Measurements from ENCODE around the gene PRR36.

- TF ChIP-seq CTCF (IDR thresholded peaks at IDR 0.05), result no peak
- TF ChIP-seq POLR2A (IDR thresholded peaks at IDR 0.05), result no peak
- no peak for TF ChIP-seq EP300 (IDR thresholded peaks at IDR 0.05; ENCODE audit: low read depth)
- no peak for TF ChIP-seq POLR2AphosphoS5 (IDR thresholded peaks at IDR 0.05)
Measured at GRCh38 chr19:7879111-7879807, 5.1 kb upstream of the PRR36 start.
